Measurements from ENCODE around the gene PWP1.

- TF ChIP-seq CTCF (IDR thresholded peaks at IDR 0.05) (no peak), ZFX (IDR thresholded peaks at IDR 0.05; ENCODE audit: borderline replicate concordance) (no peak)
These were observed 16.5 kb downstream of the PWP1 start for GRCh38 chr12:107702106-107702505.

All from 22Rv1 (cell line).